SU-DHL-6 (cell line): ENCODE results near the gene CLHC1.

Experiments used
- H2AFZ ChIP-seq: fragments of 200-600 bp; sonication (generic); 2 replicates; pipeline ENCODE4 v1.6.1; 2014; ENCODE audit warnings: low read depth, mild to moderate bottlenecking, moderate library complexity, mixed read lengths, antibody characterized with exemption, low read length; ENCODE audit not compliant: severe bottlenecking
- H3F3A ChIP-seq: fragments of 200-600 bp; shearing (Covaris generic); 2 replicates; pipeline ENCODE4 v1.6.0; 2016; ENCODE audit warnings: antibody characterized with exemption, mild to moderate bottlenecking; ENCODE audit not compliant: insufficient read depth
- H3K27ac ChIP-seq: fragments of 200-600 bp; sonication (generic); 2 replicates; pipeline ENCODE4 v1.5.1; 2016; ENCODE audit warnings: low read depth, mild to moderate bottlenecking, low read length, moderate library complexity, mixed read lengths
- H3K27me3 ChIP-seq: fragments of 200-600 bp; sonication (generic), shearing (Covaris generic); 2 replicates; pipeline ENCODE4 v1.6.0; 2014; ENCODE audit warnings: mild to moderate bottlenecking, low read length
- H3K36me3 ChIP-seq: fragments of 200-600 bp; sonication (generic); 2 replicates; pipeline ENCODE4 v1.6.1; 2014; ENCODE audit warnings: mild to moderate bottlenecking, low read length, mixed read lengths
- H3K4me2 ChIP-seq: fragments of 300-600, 200-600 bp; shearing (Covaris generic), sonication (generic); 2 replicates; pipeline ENCODE4 v1.6.0; 2014; ENCODE audit warnings: low read length, low read depth, mild to moderate bottlenecking; ENCODE audit not compliant: poor library complexity, severe bottlenecking
- H3K4me3 ChIP-seq: fragments of 200-600 bp; sonication (generic); 2 replicates; pipeline ENCODE4 v1.5.1; 2014; ENCODE audit warnings: antibody characterized with exemption, low read length, mild to moderate bottlenecking, mixed read lengths; ENCODE audit not compliant: insufficient read depth, poor library complexity, severe bottlenecking
- H3K79me2 ChIP-seq: fragments of 200-600 bp; sonication (generic); 2 replicates; pipeline ENCODE4 v1.6.1; 2014; ENCODE audit warnings: mild to moderate bottlenecking, low read length, moderate library complexity; ENCODE audit not compliant: insufficient read depth
- H3K9ac ChIP-seq: fragments of 200-600 bp; sonication (generic); 2 replicates; pipeline ENCODE4 v1.7.0; 2014; ENCODE audit warnings: mild to moderate bottlenecking, low read length
- H3K9me2 ChIP-seq: fragments of 200-600 bp; sonication (generic); replicated peaks from 2 replicates; pipeline ENCODE4 v1.6.1; 2014; ENCODE audit warnings: low read length; ENCODE audit not compliant: insufficient read depth
- H3K9me3 ChIP-seq: fragments of 200-600 bp; sonication (generic); 2 replicates; pipeline ENCODE4 v1.6.1; 2014; ENCODE audit warnings: low read length, mixed read lengths; ENCODE audit not compliant: insufficient read depth
- H4K20me1 ChIP-seq: fragments of 200-600 bp; sonication (generic); 2 replicates; pipeline ENCODE4 v1.6.1; 2014; ENCODE audit warnings: low read depth, mild to moderate bottlenecking, antibody characterized with exemption, low read length, moderate library complexity, mixed read lengths
- EZH2phosphoT487 ChIP-seq: fragments of 200-600 bp; sonication (generic), shearing (Covaris generic); conservative IDR thresholded peaks from 2 replicates; pipeline ENCODE4 v1.6.1; 2018; ENCODE audit warnings: mild to moderate bottlenecking, antibody characterized with exemption, low read length, moderate library complexity, mixed read lengths
- TF ChIP-seq, protein P1 (sequence below): fragments of 200-600 bp; sonication (generic); IDR thresholded peaks from one replicate; pipeline ENCODE4 v1.5.1; 2017; ENCODE audit warnings: antibody characterized with exemption, mild to moderate bottlenecking, low read length, moderate library complexity; ENCODE audit not compliant: insufficient read depth, poor library complexity, severe bottlenecking

CLHC1 gene

DNA sequence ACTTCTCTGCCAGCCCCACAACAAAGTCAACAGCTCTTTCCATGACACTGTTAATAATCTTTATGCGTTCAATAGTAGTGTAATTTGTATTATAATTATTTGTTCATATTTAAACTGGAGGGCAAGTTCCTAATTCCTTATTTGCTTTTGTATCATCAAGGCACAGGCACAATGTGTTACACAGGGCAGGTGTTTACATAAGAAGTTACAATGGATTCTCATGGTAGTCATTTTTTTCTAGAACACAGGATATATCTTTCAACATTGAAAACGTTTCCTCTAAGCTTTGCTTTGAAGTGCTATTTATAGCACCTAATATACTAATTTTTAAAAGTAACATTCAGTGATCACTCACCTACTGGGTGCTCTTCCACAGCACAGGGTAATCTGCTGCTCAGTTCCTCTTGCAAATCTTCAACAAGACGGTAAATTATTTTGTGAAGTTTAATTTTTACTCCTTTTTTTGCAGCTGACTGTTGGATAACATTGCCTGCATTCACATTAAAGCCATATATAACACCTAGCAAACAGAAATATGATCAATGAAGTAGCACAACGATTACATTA is 7.6 kb upstream of the CLHC1 start:
- Histone ChIP-seq H3K4me3 (no peak overlapping the region), H3K9me2 (no peaks in the 10 kb centered on the region), H4K20me1 (0 out of 2 replicates have a peak, but pooled peaks cover 4% of the 10 kb centered on the region), H3K27me3 (no peaks in the 10 kb centered on the region), H3K9ac (no peak overlapping the region), H3K4me2 (no peak overlapping the region), H3K36me3 (peaks cover 46% of the 10 kb centered on the region), H3K27ac (no peak overlapping the region), H3F3A (peaks cover 72% of the 10 kb centered on the region), H3K9me3 (no peaks in the 10 kb centered on the region), H2AFZ (no peak overlapping the region), H3K79me2 (0 out of 2 replicates have a peak, but pooled peaks cover 1% of the 10 kb centered on the region)
- TF ChIP-seq, protein P1, sequence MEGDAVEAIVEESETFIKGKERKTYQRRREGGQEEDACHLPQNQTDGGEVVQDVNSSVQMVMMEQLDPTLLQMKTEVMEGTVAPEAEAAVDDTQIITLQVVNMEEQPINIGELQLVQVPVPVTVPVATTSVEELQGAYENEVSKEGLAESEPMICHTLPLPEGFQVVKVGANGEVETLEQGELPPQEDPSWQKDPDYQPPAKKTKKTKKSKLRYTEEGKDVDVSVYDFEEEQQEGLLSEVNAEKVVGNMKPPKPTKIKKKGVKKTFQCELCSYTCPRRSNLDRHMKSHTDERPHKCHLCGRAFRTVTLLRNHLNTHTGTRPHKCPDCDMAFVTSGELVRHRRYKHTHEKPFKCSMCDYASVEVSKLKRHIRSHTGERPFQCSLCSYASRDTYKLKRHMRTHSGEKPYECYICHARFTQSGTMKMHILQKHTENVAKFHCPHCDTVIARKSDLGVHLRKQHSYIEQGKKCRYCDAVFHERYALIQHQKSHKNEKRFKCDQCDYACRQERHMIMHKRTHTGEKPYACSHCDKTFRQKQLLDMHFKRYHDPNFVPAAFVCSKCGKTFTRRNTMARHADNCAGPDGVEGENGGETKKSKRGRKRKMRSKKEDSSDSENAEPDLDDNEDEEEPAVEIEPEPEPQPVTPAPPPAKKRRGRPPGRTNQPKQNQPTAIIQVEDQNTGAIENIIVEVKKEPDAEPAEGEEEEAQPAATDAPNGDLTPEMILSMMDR, result no peak
- TF ChIP-seq EZH2phosphoT487, result no peak

DNA sequence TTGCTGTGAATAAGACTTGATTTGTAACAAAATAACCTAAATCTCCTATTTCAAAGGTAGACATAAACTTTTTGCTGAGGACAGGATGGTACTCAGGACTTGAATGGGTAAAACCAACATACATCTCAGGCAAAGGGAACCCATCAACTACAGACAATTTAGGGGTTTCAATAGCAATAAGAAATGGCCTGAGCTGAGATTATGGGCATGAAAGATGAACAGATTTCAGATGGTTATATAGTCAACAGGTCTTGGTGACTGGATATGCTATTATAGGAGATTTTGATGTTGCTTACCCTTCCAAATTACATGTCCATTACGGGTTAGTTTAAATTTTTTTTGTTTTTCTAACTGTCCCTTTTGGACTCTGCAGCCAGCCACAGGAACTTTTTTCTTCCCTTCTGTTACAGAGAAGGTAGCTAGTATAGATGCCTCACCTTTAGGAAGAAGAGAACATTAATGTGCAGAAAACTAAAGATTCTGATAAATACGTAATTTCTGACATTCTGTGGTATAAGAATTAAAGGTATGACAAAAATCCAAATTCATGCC is 5.0 kb upstream of the CLHC1 start:
- TF ChIP-seq, protein P1, result no peak
- no peak for TF ChIP-seq EZH2phosphoT487
- no peaks in the 10 kb centered on the region for H3K27me3 ChIP-seq
- H3K4me2 ChIP-seq, result no peak overlapping the region
- H3K27ac ChIP-seq, result peak overlapping the region; percentile 9; the same call in 1 of the 2 replicates
- H3F3A ChIP-seq, result peaks cover 78% of the 10 kb centered on the region
- H3K4me3 ChIP-seq, result no peak overlapping the region
- no peak overlapping the region for H2AFZ ChIP-seq
- no peaks in the 10 kb centered on the region for H3K9me3 ChIP-seq
- no peak overlapping the region for H3K9ac ChIP-seq
- H3K36me3 ChIP-seq, result peaks cover 48% of the 10 kb centered on the region
- peaks cover 24% of the 10 kb centered on the region for H3K79me2 ChIP-seq
- peaks cover 8% of the 10 kb centered on the region; the same call in 1 of the 2 replicates for H4K20me1 ChIP-seq
- no peaks in the 10 kb centered on the region for H3K9me2 ChIP-seq

- Histone ChIP-seq H3K9me3 (no peaks in the 10 kb centered on the region), H2AFZ (no peak overlapping the region), H3K36me3 (peaks cover 48% of the 10 kb centered on the region), H3K79me2 (peaks cover 36% of the 10 kb centered on the region), H4K20me1 (peaks cover 8% of the 10 kb centered on the region; the same call in 1 of the 2 replicates), H3K9me2 (no peaks in the 10 kb centered on the region), H3K4me3 (no peak overlapping the region), H3K27ac (no peak overlapping the region), H3K9ac (no peak overlapping the region), H3K27me3 (no peaks in the 10 kb centered on the region), H3F3A (peaks cover 78% of the 10 kb centered on the region), H3K4me2 (no peak overlapping the region)
- TF ChIP-seq, protein P1, result no peak
- no peak for TF ChIP-seq EZH2phosphoT487
Observed at GRCh38 chr2:55235724-55236538, 3.8 kb upstream of the CLHC1 start.
